Measurements from ENCODE around the gene XIRP1.

- TF ChIP-seq CTCF (IDR thresholded peaks at IDR 0.05) (no peak), POLR2A (IDR thresholded peaks at IDR 0.05) (no peak), POLR2AphosphoS5 (IDR thresholded peaks at IDR 0.05; ENCODE audit: insufficient read depth in 1 of 2, low read depth in 1 of 2) (no peak)
Measured at GRCh38 chr3:39230453-39230852, 38.1 kb upstream of the XIRP1 start.
